GOT3 (cell line): ENCODE results near the gene MRPL14.
"Not testable (repeated sequence)": the region's sequence is repeated elsewhere in the genome, so short reads cannot be mapped to it uniquely, and the experiment has no call there.

ENCODE experiments used
- DNase-seq: peaks from one replicate; lab custom pipeline; 2025; ENCODE audit warnings: mixed read lengths; lab: John Stamatoyannopoulos, UW

MRPL14 gene

DNA sequence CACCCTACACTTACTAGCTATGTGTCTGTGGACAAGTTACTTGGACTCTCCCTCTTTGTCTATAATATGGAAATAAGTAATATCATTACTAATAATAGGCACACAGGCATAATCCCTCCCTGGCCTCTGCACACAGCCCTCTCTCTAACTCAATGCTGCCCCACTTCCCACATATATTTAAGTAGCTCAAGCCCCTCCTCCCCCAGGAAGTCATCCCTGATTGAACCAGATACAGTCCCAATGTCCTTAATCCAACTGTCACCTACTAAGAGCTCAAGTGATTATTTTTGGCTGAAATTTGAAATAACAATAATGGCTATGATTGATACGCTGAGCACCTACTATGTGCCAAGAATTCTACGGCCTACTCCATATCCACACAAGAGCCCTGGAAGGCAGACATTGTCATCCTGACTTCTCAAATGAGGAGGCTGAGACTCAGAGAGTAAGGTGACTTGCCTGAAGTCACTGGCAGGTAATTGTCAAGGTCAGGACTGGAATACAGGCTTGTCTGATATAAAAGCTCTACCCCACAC is 29.4 kb downstream of the MRPL14 start:
- no peak for DNase-seq

DNA sequence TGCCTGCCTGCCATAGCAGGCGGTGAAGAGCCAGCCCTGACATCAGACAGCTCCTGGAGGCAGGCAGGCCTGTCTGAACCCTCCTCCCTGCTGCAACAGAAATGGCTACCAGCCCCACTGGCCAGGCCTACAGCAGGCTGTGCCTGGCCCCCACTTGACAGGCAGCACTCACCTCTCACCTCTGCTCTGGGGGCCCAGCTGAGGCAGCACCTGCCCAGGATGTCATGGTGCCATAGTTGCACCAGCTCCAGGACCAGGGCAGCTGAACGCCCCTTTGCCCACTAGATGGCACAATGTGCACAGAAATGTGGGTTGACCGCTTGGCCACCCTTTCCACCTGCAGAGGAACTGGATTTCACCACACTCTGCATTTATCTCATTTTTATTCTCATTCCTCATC is 30.6 kb downstream of the MRPL14 start:
- DNase-seq = no peak

- not testable (repeated sequence) for DNase-seq
These were observed 32.0 kb downstream of the MRPL14 start for GRCh38 chr6:44095243-44095623.

DNA sequence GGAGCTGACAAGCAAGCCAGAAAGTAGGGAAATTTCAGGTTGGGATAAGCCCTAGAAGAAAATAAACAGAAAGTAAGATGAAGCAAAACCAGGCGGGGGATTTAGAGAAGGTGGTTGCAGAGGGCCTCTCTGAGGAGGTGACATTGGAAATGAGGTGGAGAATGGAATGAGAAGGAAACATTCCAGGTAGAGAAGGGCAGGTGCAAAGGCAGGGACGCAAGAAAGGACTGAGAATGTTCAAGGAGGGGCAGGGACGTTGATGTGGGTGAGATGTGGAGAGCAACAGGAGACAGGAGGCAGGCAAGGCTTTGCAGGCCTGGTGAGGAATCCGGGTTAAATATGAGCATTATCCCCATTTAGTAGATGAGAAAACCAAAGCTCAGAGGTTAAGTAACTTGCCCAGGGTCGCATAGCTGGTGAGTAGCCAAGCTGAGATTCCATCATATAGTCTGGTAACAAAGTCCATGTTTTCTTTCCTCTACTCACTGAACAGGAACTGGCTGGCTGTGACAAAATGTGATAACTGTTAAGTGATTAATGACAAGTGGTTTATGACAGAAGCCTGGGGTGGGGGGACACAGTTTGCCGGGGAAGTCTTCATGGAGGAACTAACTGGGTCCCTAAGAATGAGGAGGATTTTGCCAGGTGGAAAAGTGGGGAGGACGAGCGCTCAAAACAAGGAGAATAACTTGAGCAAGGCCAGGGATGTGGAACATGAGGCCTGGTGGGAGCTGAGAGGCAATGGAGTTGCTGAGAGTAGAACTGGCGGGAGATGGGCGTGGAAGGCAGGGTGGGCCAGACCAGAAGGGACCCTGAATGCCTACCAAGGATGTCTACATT is 32.6 kb downstream of the MRPL14 start:
- no peak for DNase-seq

DNA sequence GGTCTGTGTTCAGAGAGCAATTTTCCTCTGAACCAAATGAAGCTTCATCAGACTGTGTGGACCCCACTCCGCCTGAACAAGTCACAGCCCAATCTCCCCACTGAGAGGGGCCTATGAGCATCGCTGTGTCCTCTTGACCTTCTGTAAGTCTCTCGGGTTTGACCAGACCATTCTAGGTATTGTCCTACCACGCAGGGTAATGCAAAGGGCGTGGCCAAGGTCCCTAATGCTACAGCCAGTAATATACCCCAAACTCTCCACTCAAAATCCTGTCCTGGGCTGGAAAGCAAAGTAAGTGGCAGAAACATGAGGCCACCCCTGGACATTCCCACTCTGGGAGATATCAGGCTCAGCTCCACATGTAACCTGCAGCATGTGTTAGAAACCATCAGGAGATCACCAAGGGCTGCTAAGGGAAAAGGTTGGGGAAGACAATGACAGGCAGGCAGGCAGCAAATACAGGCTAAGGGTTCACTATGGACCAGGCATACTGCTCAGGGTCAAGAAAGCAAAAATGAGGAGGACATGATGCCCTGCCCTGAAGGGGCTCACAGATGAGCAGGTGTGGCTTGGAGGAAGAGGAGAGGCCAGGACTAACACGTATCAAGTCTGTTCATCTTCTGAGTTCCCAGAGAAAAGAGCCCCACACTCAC is 33.4 kb downstream of the MRPL14 start:
- DNase-seq = no peak

DNA sequence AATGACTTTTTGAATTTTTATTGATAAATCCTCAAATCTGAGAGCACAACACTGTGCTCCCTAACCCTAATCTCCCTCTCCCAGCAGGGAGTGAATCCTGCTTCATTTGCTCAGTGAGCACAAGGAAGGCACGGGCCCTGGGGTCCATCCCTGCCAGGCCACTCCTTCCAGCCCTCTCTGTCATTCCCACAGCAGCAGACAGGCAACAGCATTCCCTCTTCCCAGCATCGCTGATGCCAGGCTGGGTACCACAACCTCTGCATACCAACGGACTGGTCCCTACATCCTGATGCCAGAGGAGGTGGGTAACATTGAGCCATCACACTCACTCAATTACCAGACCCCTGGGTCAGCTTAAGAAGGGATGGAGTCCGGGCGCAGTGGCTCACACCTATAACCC is 34.2 kb downstream of the MRPL14 start:
- no peak for DNase-seq

DNA sequence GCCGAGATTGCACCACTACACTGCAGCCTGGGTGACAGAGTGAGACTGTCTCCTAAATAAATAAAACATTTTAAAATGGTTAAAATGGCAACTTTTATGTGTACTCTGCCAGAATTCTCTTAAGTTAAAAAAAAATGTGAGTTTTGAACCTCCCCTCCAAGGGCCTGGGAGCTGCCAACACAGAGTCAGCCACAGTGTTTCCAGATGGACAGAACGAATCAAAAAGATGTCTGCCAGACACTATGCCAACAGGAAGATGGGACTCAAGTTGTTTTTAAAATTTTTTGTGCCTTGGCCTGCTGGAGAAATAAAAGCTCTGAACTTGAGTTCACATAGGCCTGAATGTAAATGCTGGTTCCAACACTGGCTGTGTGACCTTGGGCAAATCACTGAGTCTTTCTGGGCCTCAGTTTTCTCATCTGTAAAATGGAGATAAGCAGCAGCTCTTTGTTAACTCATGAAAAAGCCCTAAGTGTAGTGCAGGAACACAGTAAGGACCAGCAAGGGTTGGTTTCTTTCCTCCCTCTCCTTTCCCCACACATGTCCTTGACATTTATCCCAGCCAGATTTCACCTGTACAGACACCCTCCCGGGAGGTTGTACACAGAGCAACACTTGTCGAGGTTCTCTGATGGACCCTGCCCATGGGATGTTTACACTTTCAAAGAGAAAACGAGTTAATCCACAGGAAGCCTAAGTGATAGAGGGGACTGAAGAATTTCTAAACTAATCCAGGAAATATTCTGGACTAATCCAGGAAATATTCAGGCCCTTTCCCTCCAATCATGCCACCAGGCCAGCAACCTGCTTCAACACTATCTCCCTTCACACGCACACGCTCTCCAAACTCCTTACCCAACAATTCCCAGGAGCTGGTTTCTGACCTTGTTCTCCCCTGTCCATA is 35.0 kb downstream of the MRPL14 start:
- DNase-seq = no peak

DNA sequence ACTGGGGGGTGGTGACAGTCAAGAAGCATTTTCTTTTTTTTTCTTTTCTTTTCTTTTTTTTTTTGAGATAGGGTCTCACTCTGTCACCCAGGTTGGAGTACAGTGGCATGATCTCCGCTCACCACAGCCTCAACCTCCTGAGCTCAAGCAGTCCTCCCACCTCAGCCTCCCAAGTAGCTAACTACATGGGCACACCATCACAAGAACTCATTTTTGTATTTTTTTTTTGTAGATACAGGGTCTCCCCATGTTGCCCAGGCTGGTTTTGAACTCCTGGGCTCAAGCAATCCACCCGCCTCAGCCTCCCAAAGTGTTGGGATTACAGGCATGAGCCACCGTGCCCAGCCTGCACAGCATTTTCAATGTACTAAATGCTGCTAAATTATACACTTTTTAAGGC is 35.9 kb downstream of the MRPL14 start:
- not testable (repeated sequence) for DNase-seq

DNA sequence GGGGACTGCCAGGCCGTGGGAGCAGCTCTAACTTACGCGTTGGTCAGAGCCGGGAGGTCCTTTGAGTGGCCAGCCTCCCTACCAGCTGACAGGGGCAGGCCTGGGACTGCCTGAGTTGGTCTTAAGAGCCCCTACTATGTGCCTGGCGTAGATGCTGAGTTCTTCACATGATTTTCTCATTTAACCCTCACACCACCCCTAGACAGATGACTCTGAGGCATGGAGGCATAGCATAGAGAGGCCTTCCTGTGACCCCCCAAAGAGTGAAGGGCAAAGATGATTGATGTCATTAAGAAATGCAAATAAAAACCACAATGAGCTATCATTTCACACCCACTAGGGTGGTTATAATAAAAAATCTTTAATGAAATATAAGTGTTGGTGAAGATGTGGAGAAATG is 36.8 kb downstream of the MRPL14 start:
- no peak for DNase-seq

GRCh38 chr6:44088827-44089590 is 38.2 kb downstream of the MRPL14 start:
- no peak for DNase-seq

DNA sequence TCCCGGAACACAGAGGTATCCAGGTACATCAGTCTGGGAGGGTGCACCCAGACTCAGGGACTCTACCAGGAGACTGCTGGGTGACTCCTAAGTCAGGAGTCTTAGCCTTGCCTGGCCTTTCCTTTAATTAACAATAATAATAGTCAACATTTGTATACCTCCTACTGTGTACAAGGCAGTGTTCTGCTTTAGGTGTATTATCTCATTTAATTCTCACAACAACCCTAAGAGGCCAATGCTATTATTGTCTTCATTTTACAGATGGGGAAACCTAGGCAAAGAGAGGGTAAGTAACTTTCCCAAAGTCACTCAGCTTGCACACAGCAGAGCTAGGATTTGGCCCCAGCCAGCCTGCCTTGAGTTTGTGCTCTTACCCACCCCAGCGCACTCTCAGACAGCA is 39.6 kb downstream of the MRPL14 start:
- DNase-seq = no peak

GRCh38 chr6:44086931-44087574 is 40.2 kb downstream of the MRPL14 start:
- DNase-seq = no peak

- no peak for DNase-seq
These were observed 42.0 kb downstream of the MRPL14 start for GRCh38 chr6:44085219-44085618.

- DNase-seq = no peak
These were observed 42.8 kb downstream of the MRPL14 start for GRCh38 chr6:44084231-44085014.

- no peak for DNase-seq
These were observed 44.4 kb downstream of the MRPL14 start for GRCh38 chr6:44082872-44083321.

DNA sequence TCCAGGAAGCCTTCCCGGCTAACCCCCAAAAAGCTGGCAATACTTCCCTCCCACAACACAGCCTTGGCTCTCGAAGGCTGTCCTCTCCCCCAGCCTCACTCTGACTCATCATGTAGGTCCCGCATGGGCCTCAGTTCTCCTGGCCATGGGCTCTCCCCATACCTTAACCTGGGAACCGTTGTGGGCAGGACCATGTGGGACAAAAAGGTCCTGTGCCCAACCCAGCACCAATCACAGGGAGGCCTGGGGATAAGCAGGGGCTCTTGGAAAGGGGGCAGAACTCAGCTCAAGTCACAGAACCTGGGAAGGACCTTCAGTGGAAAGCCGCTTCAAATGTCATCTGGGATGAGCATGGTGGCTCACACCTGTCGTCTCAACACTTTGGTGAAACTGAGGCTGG is 45.5 kb downstream of the MRPL14 start:
- DNase-seq = no peak

DNA sequence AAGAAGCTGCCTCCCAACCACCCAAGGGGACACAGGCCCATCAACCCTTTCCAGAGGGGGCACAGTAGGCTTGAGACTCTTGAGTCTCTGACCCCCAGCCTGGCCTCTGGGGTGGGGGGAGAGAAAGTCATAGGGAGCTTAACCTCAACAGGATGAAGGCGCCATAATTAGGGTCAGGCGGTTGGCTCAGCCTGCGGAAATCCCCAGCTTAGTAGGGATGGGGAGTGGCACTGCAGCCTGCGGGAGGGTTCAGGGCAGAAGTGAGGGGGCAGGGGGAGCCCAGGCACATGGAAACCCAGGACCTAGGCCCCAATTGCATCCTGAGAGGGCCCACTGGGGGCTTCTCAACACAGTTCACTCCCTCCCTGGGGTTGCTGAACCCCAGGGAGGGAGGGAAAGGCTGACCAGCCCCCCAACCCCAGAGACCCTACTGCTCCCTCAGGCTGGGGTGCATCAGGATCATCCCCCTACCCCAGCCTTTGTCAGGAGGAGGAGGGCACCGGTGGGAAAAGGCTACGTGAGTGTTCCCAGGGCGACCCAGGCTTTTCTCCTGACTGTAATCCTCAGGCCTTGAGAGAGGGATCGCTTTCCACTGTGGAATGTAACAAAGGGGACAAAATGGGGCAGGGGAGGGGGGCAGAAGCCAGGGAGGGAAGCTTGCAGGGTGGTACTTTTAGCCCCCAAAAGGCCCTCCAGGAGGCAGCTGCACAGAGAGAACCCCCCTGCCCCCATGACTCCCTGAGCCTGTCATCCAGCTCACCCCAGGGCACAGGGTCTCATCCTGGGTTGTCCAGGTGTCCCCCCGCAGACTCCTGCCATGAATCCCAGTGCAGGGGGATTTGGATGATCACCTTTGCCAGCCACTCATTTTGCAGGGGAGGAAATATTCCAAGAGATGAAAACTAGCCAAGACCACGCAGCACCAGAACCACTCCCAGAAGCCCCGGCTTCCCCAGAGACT is 46.4 kb downstream of the MRPL14 start:
- DNase-seq = no peak

GRCh38 chr6:44079672-44080071 is 47.6 kb downstream of the MRPL14 start:
- no peak for DNase-seq
